Fibroblast of skin of left quadriceps (primary cell): ENCODE measurements around the gene BCOR.

ENCODE experiments used
- DNase-seq, 2 experiments: peaks; one replicate each; pipeline ENCODE4 v3.0.0-alpha.2; 2013; ENCODE audit warnings: low read depth in 2 of 2

The BCOR gene

DNA sequence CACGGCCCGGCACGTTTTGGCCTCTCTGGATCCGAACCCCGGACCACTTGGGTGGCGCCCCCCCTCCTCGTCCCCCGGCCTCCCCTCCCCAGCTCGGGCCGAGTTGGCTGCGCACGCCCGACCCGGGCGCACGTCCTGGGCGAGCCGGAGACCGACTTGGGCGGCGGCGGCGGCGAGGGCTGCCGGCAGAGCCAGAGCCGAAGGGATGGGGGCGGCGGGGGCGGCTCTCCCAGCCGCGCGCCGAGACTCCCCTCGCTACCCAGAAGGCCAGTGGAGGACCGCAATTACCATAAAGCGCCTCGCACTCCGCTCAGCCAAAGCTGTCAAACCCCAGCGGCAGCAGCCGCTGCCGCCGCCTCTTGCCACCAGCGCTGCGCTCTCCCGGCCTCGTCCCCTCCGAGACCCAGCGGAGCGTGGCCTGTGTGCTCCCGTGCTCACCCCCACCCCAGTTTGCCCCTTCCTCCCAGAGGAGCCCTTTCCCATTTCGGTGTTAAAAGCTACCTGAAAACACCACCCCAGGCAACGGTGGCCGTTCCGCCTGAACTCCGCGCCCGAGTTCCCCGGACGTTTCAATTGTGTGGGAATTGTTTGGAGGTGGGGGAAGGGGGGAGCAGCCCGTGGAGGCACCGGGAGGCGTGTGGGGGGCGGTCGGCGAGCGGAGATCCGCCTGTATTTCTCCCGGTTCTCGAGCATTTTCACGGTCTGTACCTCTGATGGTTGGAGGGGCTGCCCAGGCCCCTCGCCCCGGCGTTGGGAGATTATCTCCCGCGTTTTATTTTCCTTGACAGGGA lies 701 bp upstream of the BCOR start:
- DNase-seq = no peak

DNA sequence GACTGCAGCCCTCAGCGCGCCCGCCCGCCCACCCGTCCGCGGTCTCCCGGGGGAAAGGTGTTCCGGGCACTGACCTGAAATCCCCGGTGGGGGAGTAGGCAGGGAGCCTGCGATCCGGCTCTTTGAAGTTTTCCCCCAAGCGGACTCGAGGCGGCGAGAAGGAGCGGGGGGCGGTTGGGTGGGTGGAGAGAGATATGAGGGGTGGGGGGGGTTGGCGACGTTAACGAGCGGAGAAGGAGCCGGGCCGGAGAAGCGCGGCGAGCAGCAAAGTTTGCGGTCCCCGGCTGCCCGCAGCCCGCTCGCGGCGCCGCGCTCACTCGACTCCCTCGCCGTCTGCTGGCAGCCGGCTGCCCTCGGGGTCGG lies 636 bp downstream of the BCOR start:
- DNase-seq = no peak

- no peak for DNase-seq
These were observed 1.2 kb downstream of the BCOR start for GRCh38 chrX:40096395-40097091.

- no peak for DNase-seq
These were observed 2.0 kb downstream of the BCOR start for GRCh38 chrX:40095583-40096394.

- DNase-seq = no peak
These were observed 2.7 kb downstream of the BCOR start for GRCh38 chrX:40094900-40095582.

DNA sequence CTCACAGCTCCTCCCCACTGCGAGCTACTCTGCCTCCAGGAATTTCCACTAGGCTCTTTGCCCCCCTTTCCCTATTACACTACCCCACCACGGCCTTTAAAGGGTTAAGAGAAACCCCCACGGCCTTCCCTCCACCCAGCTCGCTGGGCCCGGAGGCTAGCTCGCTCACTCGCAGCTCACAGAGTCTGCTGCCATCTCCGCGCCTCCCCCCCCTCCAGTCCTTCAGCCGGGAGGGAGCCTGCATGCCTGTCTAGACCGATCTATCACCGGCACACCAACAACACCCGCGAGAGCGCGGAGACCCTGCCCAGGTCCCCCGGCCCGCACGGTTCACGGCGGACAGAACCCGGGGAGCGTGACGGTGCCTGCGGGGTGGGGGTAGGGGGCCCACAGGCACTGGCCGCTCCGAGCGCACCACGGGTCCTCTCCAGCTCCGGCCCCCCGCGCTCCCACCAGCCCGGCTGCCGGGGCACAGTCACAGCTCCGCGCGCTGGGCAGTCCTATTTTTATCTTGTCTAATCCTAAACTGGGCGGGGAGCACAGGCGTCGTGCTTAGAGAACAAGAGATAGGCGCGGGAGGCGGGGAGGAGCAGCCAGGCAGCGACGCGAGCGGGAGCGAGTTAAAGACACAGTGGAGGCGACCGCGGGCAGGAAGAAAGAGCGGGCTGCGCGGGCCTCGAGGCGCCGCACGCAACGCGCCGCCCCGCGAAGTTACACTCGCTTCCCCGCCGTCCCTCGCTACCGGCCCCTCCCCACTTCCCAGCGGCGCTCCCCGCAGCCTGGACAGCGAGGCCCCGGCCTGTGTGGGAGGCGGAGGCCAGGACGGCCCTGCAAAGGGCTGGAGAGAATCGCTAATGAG lies 3.5 kb downstream of the BCOR start:
- DNase-seq = no peak

- DNase-seq = no peak
These were observed 4.2 kb downstream of the BCOR start for GRCh38 chrX:40093586-40093985.

DNA sequence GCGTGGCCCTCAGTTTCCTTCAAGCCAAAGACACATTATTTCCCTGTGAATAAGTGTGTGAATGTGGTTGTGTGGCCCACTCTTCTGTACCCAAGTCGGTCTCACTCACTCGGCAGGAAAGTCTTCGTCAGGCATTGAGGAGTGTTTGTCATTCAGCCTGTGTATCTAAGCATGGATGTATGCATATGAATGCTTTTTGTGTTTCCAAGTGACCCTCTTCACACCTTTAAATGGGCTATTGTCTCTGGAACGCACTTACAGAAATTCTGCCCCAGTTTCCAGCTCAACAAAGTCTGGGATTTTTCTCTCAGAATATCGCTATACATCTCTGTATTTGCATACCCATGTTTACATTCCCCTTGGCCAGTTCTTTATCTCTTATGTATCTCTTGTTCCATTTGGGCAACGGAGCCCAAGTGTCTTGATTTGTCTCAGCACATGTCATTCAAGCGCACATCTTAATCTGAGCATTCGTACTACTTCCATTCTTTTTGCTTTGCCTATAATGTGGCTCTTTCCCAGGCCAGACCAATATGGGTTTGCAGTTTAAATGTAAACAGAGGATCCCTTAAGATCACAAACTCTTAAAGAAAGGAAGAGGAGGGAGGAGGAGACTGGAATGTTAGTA lies 4.8 kb downstream of the BCOR start:
- no peak for DNase-seq

DNA sequence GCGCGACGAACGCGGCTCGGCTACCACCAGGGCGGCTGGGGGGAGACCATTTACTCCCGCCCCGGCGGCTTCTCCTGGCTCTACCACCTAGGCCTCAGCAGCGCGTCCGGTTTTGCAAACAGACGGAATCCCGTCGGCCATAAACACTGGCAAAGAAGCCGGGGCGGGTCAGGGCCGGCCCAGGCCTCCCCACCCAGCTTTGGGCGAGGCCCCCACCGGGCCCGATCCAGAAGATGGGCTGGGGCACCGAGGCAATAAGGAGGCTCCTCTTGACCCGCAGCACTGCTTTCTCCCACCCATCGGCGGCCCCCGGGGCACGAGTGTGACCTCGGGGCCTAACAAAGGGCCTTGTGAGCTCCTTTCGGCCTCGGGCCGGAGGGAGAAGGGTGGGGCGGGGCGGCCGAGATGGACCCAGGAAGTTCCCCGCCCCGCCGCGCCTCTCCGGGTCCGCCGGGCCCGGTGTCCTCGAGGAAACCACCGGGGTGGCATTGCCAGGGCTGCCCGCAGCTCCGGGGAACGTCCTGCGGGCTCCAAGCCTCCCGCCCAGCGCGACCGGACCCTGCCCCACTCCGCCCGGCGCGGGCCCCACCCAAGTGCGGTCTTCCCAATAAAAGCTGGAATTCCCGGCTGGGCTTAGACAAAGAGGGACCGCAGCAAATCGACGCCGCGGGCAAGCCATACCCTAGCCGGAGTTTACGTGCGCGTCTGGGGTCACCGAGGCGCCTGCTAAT lies 5.9 kb downstream of the BCOR start:
- no peak for DNase-seq

DNA sequence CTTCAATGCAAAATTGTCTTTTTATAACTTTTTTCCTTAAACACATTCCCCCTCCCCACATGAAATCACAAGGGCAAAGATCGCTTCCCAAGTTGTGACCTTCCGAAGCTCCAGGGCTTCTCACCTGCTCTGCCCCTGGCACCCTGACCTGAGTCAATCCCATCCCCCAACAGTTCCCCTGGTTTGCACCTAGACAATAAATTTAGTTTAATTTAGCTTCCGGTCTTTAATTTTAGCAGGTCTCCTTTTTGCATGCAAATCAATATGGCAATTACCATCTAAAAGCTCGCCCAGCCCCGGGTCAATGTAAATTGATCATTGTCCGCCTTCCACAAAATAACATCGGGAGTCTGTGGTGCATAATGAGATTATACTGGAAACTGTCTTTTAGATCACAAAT lies 6.8 kb downstream of the BCOR start:
- no peak for DNase-seq

- no peak for DNase-seq
These were observed 7.5 kb downstream of the BCOR start for GRCh38 chrX:40090050-40090804.

GRCh38 chrX:40088803-40089540 lies 8.8 kb downstream of the BCOR start:
- DNase-seq = no peak

- no peak for DNase-seq
These were observed 9.5 kb downstream of the BCOR start for GRCh38 chrX:40088299-40088625.

- DNase-seq = no peak
These were observed 10.1 kb downstream of the BCOR start for GRCh38 chrX:40087425-40088298.

DNA sequence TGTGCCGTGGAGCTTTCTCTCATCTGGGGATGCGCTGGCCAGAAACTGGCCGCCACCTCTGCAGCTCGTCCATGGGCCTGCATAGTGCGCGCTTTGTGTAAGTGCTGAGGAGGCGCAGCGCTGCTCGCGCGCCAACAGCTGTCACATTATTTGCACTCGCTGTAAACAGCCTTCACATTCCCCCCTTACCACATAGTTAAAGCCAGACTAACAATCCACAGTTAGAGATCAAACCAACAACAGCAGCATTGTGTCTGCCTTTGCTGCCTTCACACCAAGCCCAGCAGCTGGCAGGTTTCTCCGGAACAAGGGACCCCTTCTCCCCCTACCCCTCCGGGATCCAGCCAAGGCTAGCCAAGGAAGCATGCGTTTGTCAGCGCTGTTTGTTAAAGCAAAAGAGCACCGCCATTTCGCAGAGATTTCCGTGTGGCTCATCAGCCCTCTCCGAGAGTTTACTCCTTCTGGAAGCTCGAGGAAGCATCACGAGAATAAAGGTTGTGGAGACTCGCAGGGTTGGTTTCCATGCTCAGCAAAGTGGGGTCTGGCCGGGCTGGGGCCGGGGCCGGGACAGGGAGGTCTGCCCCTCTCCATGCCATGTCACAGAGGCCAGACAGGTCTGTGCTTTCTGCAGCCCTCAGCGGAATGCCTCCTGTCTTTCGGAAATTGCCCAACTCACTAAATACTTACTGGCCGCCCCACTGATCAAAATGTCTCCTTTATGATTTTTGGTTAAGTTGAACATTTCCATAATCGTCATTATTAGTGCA lies 11.0 kb downstream of the BCOR start:
- DNase-seq = no peak

- no peak for DNase-seq
These were observed 12.0 kb downstream of the BCOR start for GRCh38 chrX:40085714-40086113.

DNA sequence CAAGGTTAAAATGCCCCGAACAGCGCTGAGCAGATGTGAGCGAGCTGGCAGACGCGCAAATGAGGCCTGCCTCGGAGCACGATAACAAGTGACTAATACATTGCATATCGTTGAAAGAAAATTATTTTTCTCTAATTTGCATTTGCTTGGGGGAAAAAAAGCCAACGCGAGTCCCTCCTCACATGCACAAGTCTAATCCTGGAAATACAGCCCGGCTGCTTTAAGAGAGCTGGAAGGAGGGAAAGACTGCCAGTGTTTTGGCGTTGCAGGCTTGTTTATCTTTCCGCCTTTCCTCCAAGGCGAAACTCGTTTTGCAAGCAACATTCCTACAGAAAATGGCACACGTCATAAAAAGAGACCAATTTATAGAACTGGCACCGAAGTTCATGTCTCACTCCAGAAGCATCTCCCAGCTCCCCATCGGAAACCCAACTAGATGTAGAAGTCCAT lies 12.6 kb downstream of the BCOR start:
- no peak for DNase-seq
